ENCODE results near the gene GRAP. TPM values are rescaled to one million over a fixed set of nuclear protein-coding genes. Genes with fewer than 3 reads are reported as not detected.

GRAP gene
- polyA plus RNA-seq, 1 experiment: 0.06 TPM

DNA sequence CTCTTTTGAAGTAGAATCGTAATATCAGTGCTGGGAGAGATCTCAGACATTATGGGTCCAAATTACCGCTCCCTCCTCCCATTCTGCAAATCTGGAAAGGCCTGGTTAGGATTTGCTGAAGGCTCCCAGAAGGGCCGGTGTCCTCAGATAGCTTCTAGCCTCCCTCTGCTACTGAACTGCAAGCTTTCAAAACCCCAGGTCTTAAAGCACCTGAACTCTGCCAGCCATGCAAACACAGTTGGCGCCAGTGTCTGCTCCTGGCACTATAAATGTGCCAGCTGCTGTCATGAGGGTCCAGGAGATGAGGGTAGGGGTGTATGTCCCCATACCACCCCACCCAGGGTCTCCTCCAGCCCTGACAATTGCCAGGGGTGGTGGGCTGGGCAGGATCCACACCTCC is 70.6 kb downstream of the GRAP start:
- peaks cover 35% of the 10 kb centered on the region for H3K36me3 ChIP-seq (ENCODE audit: control insufficient read depth, insufficient read depth, low read length)
- DNase-seq (ENCODE audit: low read depth): no peak
- ChIA-PET CTCF (interaction anchor here (1.4 to 2.3 kb wide), 3 partner anchors 12 to 15 kb away, joined by 3 to 13 read pairs (median 3); no protein-coding TSS in a partner anchor), POLR2A (no interaction called here)
- H3K27me3 ChIP-seq (ENCODE audit: control insufficient read depth, insufficient read depth, low read length): no peaks in the 10 kb centered on the region
- H3K4me3 ChIP-seq (ENCODE audit: low read depth, low read length): no peak overlapping the region
- TF ChIP-seq, protein P1, sequence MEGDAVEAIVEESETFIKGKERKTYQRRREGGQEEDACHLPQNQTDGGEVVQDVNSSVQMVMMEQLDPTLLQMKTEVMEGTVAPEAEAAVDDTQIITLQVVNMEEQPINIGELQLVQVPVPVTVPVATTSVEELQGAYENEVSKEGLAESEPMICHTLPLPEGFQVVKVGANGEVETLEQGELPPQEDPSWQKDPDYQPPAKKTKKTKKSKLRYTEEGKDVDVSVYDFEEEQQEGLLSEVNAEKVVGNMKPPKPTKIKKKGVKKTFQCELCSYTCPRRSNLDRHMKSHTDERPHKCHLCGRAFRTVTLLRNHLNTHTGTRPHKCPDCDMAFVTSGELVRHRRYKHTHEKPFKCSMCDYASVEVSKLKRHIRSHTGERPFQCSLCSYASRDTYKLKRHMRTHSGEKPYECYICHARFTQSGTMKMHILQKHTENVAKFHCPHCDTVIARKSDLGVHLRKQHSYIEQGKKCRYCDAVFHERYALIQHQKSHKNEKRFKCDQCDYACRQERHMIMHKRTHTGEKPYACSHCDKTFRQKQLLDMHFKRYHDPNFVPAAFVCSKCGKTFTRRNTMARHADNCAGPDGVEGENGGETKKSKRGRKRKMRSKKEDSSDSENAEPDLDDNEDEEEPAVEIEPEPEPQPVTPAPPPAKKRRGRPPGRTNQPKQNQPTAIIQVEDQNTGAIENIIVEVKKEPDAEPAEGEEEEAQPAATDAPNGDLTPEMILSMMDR (IDR thresholded peaks at IDR 0.05; ENCODE audit: insufficient read depth, low read depth, low read length): no peak

DNA sequence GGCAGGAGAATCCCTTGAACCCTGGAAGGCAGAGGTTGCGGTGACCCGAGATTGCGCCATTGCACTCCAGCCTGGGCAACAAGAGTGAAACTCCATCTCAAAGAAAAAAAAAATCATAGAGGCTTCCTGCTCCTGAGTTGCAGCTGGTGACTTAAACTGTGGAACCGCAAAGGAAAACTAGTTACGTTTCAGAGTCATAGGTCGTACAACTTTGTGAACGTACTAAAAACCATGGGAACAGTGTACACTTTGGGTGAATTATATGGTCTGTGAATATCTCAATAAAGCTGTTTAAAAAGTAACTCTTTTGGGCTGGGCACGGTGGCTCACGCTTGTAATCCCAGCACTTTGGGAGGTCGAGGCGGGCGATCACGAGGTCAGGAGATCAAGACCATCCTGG is 71.2 kb downstream of the GRAP start:
- ChIA-PET CTCF (interaction anchor here (1.4 to 2.3 kb wide), 3 partner anchors 13 to 15 kb away, joined by 3 to 13 read pairs (median 3); no protein-coding TSS in a partner anchor), POLR2A (no interaction called here)
- H3K27me3 ChIP-seq (ENCODE audit: control insufficient read depth, insufficient read depth, low read length): no peaks in the 10 kb centered on the region

DNA sequence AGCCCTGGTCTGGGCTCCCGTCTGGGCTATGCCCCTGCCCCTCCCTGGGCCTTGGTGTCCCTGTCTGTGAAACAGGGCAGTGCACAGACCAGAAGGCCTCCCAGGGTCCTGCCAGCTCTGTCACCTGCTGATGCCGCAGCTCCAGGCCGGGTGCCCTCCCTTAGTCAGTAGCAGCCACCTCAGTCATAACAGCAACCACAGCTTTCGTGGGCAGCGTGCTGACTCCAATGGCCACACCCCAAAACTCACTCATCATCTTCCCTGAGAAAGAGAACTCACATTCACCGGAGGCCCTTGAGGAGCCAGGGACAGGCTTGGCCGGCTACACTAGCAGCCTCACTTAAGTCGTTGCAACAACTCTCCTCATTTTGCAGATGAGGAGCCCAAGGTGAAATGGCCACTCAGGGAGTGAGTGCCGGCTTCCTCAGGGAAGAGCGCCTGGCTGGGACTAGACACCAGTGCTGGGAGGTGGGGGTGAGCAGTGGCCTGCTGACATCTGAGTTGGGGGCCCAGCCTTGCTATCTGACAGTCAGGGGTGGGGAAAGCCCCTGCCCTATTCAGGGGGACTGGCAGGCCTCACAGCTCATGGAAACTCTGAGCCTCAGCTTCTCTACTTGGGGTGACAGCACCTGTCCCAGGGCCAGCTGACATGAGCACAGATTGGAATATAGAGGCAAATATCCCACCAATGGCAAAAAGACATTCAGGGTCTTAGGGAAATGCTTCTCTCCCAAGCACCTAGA is 72.2 kb downstream of the GRAP start:
- H3K36me3 ChIP-seq (ENCODE audit: control insufficient read depth, insufficient read depth, low read length): peaks cover 39% of the 10 kb centered on the region

More for the DNA sequence above, 71.2 kb downstream of the GRAP start:
- DNase-seq (ENCODE audit: low read depth): no peak
- Histone ChIP-seq H3K36me3 (ENCODE audit: control insufficient read depth, insufficient read depth, low read length) (peaks cover 39% of the 10 kb centered on the region), H3K4me3 (ENCODE audit: low read depth, low read length) (no peak overlapping the region)
- TF ChIP-seq, protein P1 (IDR thresholded peaks at IDR 0.05; ENCODE audit: insufficient read depth, low read depth, low read length): no peak

DNA sequence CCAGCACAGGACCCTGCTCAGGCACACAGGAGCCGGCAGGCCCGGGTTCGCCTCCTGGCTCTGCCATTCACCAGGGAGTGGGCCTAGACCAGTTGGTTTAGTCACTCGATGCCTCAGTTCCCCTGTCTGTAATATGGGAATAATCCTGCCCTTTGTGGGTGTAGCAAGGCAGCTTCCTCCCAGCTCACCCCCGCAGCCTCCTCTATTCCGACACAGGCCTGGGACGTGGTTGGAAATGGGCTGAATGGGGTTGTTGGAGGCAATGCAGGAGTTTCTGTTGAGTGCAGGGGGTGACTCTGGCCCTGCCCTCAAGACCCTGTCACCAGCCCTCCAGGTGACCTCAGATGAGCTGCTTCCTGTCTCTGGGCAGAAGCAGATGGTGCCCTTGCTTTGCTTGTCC is 75.0 kb downstream of the GRAP start:
- DNase-seq (ENCODE audit: low read depth): no peak
- TF ChIP-seq, protein P1 (IDR thresholded peaks at IDR 0.05; ENCODE audit: insufficient read depth, low read depth, low read length): no peak
- H3K27me3 ChIP-seq (ENCODE audit: control insufficient read depth, insufficient read depth, low read length): no peaks in the 10 kb centered on the region
- H3K4me3 ChIP-seq (ENCODE audit: low read depth, low read length): no peak overlapping the region
- POLR2A ChIA-PET: no interaction called here
- CTCF ChIA-PET: interaction anchor here (1.7 kb wide), 1 partner anchor 11 kb away, joined by 7 read pairs; no protein-coding TSS in a partner anchor
- H3K36me3 ChIP-seq (ENCODE audit: control insufficient read depth, insufficient read depth, low read length): peaks cover 20% of the 10 kb centered on the region

More for the DNA sequence above, 72.2 kb downstream of the GRAP start:
- ChIA-PET CTCF (interaction anchor here (2.3 kb wide), 1 partner anchor 14 kb away, joined by 13 read pairs; no protein-coding TSS in a partner anchor), POLR2A (no interaction called here)
- no peak overlapping the region for H3K4me3 ChIP-seq (ENCODE audit: low read depth, low read length)
- TF ChIP-seq, protein P1 (IDR thresholded peaks at IDR 0.05; ENCODE audit: insufficient read depth, low read depth, low read length): no peak
- DNase-seq (ENCODE audit: low read depth): no peak
- no peaks in the 10 kb centered on the region for H3K27me3 ChIP-seq (ENCODE audit: control insufficient read depth, insufficient read depth, low read length)

Small RNAs within 50 kb of the gene (small RNA-seq; reads per million reads assigned to genes)
- not detected for gene AC090286.3 (ENCODE audit: insufficient read length, low read depth, low replicate concordance)

Other genes with a start within 250 kb of the GRAP start
- gene PRPSAP2, start 188.8 kb downstream of the GRAP start, polyA plus RNA-seq (2011; rRNA removed): 13.0 and 16.6 TPM in 2 replicates
- 0.05 TPM in 1 of 2 replicates, not detected in the other for gene SLC5A10, start 94.8 kb downstream of the GRAP start, polyA plus RNA-seq (2011; rRNA removed)
- 5.5 and 10.3 TPM in 2 replicates for gene FAM83G, start 42.2 kb downstream of the GRAP start, polyA plus RNA-seq (2011; rRNA removed)
- not detected in 2 replicates for gene GRAPL, start 80.6 kb upstream of the GRAP start, polyA plus RNA-seq (2011; rRNA removed)
- 21.2 and 24.6 TPM in 2 replicates for gene EPN2, start 190.4 kb upstream of the GRAP start, polyA plus RNA-seq (2011; rRNA removed)